GM03348 (cell line): ENCODE results near the gene PXDN.

Source experiments
- DNase-seq: peaks from one replicate; pipeline ENCODE4 v3.0.0; 2012; ENCODE audit warnings: low spot score

The PXDN gene

DNA sequence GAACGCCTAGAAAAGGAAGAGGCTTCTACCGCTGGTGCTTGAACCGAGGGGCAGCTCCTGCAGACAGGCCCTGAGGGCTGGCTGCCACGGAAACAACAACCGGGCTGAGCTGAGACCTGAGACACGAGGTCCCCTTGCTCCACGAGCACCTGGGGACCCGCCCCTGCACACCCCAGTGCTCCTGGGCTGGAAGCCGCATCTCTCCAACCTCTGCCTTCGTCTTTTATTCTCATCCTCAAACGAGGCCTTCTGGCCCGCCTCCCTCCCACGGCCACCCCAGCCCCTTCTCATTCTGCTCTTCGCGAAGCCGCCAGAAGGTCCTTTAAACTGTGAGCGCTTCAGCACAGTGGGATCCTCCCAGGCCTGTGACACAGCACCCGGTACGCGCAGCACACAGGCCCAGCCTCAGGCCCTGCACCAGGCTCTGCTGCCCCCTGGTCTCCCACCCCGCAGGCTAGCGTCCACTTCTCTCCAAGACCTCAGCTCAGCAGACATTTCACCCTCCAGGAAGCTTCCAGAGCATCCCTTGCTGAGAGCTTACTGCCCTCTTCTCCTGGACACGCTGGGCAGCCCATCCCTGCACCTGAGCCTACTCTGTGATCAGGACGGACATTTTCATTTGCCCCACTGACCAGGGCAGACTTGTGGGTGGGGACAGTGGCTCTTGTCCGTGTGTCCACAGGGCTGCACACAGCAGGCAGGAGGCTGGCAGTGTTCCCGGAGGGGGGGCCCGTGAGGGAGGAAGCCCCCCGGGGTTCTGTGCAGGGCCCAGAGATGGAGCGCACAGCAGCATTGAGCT lies 149.7 kb downstream of the PXDN start:
- DNase-seq = no peak

DNA sequence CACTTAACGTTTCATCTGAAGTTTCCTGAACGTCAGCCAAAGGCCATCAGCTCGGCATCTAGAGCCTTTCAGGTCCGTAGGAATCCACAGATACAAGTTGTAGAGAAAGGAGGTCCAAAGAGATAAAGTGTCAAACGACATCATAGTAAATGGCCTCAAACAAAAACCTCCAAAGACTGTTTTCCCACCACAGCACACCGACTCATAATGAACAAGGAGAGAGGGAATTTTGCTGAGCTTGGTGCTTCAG lies 150.3 kb downstream of the PXDN start:
- DNase-seq = no peak

DNA sequence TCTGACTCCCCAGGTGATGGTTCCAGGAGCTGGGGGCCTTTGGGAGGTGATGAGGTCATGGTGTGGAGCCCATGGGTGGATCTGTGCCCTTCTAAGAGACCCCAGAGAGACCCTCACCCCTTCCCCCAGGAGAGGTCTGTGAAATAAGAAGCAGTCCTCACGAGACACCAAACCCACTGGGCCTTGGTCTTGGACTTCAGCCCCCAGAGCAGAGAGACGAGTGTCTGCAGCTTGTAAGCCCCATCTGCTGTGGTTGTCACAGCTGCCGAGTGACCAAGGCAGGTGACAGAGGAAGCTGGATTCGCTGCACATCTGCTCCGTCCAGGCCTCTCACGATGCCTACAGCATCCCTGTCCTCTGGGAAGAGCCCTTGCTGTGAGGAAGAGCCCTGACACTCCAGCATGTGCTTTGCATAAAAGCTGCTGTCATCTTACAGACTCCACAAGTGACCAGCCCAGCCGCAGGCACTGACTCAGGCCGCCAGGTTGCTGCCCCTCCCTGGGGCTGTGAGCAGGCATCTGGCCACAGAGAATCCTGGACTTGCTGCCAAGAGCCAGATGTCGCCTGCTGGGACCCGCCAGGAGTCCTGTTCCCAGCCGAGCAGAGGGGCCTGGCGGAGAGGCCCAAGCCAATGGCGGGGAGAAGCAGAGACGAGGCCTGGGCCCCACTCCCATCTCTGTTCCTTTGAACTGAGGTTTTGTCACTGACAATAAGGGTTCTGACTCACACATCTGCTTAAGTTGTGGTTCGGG lies 150.8 kb downstream of the PXDN start:
- peak; percentile 81 for DNase-seq

DNA sequence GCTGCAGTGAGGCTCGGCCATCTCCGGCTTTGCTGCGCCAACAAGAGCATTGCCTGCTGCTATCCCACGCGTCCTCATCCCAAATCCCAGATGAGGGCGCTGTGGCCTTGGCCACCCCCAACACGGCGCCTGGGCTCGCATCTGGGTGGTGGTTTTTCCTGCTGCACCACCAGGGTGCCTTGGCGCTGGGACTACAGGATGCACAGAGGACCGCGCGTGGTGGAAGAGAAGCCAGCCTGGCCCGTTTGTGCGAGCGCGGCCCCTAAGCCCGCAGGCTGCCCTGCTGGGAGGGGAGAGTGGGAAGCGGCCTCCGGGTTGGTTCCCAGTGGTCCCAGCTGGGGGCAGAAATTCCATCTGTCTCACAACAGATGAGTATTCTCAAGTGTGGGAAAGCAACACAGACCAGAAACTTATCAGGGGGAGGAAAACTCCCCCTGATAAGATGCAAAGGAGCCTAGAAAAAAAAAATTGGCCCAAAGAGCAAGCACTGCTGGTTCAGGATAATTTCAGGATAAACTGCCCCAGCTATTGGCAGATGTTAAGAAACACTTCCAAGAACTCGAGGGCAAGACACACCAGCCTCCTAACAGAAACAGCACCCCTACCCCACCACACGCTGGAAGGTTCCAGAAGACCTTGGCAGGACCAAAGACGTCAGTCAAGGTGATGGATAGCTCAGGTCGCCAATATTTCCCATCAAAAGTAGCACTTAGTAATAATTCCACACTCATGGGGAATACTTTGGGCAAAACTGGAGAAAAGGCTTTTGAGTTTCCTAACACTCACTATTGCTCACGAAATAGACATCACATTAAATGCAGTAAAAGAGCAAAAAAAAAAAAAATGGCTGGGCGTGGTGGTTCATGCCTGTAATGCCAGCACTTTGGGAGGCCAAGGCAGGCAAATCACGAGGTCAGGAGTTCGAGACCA lies 152.1 kb downstream of the PXDN start:
- peak; percentile 59 for DNase-seq

DNA sequence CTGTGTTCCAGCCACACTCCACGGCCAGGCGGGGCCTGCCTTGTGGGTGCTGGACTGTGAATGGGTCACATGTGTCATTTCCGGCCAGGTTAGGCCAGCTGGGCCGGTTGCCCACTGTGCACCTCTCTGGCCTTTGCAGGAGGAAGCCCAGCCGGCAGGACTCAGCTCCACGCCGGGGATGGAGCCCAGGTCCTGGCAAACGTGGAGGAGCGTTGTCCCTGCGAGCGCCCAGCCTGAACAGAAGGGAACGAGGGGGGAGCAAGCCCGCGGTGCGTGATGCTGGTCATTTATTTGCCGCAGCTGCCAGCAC lies 152.9 kb downstream of the PXDN start:
- no peak for DNase-seq

DNA sequence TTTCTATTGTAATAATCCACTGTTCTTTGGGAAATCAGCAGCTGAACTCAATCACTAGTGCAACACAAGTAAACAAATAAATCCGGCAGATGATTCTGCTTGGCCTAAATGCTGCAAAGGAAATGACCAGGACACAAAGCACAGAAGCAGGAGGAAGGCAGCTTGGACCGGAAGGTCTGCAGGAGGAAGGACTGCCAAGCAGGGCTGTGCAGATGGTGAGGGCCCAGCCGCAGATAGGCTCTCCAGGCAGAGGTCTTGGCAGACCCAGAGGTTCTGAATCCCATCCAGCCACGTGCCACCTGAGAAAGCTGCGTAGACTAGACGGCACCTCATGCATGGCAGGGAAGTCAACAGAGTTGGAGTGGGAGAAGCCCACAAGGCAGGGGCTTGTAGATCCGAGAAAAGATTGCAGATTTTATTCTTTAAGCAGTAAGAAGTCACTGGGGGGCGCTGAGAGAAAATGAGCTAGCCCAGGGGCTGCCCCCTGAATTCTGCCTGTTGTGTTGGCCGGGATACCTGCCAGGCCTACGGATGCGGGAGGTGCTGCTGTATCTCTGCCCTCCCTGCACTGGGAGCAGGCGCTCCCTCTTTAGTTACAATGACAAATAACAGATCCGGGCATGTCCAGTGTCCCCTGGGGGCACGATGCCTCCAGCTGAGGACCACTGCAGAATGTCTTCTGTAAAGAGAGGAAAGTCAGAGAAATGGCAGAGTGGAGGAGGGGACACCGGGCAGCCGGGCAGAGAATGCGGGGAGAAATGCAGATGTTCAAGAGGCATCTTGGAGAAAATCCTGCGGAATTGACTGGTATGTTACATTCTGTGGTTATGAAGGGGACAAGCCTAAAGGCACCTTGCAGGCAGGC lies 153.5 kb downstream of the PXDN start:
- DNase-seq = no peak

DNA sequence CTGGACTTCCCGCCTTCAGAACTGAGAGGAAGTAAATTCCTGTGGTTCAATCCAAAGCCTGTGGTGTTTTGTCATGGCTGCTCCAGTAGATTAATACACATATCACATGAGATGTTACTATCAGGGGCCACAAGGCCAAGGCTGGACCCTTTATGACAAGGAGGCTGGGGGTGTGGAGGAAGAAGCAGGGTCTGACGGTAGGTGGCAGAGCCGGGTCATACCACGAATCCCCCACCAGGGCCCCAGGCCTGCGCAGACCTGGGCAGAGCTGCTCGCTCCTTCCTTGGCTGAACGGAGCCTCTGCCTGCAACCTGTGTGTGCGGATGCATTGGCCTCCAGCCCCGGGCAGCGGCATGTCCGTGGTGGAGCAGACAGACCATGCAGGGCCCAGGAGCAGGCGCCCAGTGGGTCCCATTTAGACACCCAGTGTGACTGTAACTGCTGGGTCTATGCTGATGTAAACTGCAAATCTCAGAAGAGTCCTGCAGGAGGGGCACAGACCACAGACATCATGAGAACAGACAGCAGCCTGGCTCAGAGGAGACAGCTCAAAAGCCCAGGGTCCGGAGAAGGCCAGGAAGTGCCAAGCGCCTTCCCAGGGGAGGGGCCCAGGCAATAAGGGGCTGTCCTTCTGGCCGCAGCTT lies 155.2 kb downstream of the PXDN start:
- peak; percentile 33 for DNase-seq

DNA sequence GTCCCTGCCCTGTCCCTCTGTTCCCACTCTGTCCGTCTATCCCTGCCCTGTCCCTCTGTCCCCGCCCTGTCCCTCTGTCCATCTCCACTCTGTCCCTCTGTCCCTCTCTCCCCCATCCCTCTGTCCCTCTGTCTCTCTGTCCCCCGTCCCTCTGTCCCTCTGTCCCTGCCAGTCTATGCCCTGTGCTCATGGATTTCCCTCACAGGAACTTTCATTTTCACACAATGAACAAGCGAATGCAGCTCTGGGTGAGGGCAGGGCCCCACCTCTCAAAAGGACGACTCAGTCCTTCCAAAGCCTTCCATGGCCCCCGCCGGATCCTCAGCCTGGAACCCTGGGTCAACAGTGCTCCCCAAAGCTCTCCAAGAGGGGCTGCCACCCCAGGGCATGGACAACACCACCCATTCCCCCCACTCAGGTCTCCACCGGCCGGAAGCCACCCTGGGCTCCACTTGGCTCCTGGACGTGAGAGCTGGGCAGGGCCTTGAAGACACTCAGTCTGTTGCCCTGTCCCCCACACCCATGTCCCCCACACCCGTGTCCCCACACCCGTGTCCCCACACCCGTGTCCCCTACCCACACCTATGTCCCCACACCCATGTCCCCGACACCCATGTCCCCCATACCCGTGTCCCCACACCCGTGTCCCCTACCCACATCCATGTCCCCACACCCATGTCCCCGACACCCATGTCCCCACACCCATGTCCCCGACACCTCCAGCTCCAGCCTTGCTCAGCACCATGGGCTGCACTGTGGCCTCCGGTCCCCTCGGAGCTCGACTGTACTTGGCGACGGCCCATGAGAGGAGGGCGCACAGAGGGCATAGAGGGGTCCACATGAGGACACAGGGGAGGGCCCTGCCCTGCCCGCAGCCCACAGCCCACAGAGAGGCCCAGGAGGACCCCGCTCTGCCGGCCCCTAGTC lies 156.0 kb downstream of the PXDN start:
- no peak for DNase-seq

DNA sequence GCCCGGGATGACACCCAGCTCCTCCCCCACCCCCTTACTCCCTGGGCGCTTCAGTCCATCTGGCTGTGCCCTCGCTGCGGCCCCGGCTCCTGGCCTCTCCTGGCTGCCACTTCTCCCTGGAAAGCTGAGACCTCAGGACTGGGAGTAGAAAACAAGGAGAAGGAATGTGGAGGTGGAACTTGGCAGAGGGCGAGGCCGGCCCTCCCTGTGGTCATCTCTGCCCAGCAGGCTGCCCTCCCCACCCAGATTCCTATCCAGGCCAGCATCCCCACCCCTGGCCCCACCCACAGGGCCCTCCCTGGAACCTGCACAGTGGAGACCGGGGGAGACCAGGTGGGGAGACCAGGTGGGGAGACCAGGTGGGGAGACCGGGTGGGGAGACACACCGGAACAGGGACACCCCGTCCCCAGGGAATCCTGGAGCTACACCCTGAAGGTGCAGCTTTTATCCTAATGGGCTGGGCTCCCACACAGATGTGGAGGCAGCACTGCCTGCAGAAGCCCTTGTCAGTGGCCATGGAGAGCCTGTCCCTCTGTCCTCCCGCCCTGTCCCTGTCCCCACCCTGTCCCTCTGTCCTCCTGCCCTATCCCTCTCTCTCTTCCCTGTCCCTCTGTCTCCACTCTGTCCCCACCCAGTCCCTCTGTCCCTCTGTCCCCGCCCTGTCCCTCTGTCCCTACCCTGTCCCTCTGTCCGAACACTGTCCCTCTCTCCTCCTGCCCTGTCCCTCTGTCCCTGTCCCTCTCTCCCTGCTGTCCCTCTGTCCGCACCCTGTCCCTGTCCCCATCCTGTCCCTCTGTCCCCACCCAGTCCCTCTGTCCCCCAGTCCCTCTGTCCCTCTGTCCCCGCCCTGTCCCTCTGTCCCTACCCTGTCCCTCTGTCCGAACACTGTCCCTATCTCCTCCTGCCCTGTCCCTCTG lies 157.1 kb downstream of the PXDN start:
- DNase-seq = peak; percentile 31

DNA sequence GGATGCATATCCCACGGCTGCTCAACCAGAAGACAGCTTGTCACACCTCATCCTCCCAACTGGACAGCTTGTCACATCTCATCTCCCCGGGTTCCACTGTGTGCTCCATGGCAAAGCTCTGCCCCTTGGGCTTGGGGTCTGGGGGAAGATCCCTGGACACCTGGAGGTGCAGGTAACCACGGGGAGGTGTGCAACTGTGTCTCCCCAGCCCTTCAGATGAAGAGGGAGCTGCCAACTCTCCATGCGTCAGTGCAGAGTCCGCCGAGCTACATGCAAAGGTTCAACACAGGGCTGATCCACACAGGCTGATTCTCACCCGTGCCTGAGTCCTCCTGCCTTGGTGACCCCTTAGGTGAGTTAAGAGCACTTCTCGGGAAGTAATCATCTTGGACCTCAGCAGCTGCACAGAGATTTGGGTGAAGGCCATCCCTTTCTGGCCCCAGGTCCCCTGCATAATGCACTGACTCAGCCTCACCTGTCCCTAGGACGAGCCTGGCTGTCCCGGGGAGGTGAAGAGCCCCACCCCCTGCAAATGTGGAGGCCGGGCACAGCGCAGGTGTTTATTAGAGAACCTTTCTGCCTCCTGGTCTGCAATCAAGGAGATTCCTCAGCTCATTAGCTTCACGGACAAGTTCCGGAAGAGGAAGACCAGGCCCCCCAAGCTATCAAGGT lies 157.9 kb downstream of the PXDN start:
- no peak for DNase-seq

DNA sequence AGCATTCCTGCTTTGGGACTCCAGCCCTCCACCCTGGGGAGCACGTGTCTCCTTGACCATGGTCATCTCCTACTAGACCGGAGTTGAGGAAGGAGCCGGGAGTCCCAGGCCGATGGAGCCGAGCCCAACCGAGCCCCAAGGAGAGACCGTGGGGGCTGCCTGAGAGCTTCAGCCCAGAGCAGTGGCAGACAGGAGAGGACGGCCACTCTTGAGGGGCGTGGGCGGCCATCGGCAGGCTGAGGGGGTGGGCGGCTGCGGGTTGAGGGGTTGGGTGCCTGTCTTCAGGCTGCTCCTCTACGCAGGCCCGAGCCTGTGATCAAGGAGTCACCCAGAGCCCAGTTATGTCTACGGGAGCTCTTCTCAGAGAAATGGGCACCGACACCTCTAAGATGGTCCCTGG lies 158.7 kb downstream of the PXDN start:
- no peak for DNase-seq

DNA sequence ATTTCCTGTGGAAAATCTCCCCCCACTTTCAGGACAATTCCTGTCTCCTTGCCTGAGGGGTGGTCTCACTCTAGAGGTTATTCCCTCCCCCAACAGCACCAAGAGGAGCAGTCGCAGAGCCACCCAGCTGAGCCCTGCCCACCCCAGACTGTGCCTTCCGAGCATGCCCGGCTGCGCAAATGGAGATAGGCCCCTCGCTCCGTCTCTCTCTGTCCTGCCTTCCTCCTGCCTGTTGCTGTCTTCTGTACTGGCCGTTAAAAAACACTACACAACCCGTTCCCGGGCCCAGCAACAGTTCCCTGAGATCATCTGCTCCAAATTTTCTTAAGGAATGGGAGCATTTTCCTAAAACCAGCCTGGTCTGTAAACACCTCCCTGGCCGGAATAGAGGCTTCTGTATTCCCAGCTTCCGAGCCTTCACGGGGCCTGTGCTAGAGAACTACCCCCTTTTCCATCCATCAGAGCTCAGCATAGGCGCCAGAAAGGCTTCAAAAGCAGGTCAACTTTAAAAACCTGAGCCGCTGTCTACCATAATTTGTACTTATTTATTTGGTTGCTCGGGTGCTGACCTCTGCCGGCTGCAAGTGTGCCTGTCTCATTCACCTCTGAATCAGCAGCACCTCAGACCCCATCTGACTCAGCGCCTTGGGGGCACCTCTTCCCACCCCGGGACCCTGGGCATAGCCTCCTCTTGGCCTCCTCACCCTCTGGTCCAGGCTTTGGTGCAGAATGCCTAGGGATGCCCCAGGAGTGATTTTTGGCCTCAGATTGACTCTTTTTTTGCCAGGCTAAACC lies 159.4 kb downstream of the PXDN start:
- no peak for DNase-seq

DNA sequence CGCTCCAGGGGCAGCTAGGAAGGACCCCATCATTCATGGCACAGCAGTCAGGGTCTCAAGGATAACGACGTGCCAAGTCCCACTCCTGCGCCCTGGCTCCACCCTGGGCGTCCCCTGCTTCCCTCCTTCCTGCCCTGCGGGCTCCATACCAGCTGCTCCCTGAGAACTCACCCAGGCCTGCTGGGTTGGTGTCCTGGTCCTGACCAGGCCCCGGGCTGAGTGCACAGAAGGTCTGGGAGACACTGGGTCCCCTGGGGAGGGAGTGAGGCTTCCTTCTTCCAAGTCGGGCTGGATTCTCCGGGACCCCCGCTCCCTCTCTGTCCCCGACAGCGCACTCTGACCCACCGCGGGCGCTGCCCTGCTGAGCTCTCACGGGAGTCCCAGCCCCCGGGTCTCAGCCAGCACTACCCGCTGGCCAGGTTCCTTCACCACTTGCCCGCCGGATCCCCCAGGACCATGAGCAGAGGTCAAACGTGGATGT lies 160.2 kb downstream of the PXDN start:
- DNase-seq = no peak

DNA sequence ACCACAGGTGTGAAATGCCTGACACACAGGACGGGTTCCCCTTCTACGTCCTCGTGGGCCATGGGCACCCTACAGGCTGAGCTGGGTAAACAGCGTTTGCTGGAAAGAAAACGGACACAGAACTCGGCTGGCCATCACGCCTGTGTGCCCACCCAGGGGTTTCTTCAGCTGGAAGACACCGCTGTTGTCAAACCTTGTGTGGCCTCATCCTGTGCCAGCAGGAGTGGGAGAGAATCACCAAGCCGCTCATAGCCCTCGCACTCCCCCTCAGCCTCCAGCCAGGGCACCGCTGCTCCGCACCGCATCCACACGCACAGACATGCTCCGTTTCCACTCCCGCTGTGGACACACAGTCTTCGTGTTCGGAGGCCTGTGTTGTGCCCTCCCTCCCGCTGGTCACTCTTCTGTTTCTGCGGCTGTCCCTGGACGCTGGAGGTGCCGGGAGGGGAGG lies 161.4 kb downstream of the PXDN start:
- no peak for DNase-seq

DNA sequence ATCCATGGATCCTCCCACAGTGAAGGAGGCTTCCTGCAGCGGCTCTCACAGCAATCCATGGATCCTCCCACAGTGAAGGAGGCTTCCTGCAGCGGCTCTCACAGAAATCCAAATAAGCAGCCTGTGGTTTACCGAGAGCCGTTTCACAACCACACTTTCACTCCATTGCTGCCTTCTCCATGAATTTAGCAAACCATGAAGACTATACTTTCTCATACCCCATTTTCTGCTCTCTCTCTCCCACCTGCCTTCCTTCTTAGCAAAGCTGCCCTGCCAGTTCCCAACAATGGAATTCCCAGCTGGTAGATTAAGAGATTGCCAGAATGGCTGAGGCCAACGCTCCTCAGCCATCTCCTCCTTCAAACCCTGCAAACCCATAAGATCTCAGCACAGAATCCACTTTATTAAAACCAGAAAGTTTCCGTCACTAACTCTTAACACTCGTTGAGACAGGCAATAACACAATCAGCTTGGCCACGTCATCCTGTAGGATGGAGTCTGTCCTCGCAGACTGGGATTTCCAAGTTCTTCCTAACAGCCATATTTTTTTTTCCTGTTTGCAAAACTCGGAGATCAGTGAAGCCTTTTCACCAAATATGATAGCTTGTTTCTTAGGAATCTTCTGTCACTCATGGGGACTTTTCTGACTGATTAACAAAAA lies 162.2 kb downstream of the PXDN start:
- peak; percentile 41 for DNase-seq
